ENCODE results near the gene RBMS3.

RBMS3 gene

GRCh38 chr3:29577250-29577649 lies 296.4 kb downstream of the RBMS3 start:
- TF ChIP-seq TARDBP (IDR thresholded peaks at IDR 0.05) (no peak), BHLHE40 (IDR thresholded peaks at IDR 0.05; ENCODE audit: borderline replicate concordance) (no peak), HDGF (IDR thresholded peaks at IDR 0.05; ENCODE audit: borderline replicate concordance) (no peak), LEF1 (IDR thresholded peaks at IDR 0.05; ENCODE audit: borderline replicate concordance) (no peak), SUZ12 (IDR thresholded peaks at IDR 0.05) (no peak), FOXK2 (IDR thresholded peaks at IDR 0.05) (no peak), CTBP1 (IDR thresholded peaks at IDR 0.05; ENCODE audit: borderline replicate concordance) (no peak), L3MBTL2 (conservative IDR thresholded peaks at IDR 0.05) (no peak), ARNT (IDR thresholded peaks at IDR 0.05) (no peak), ELF4 (IDR thresholded peaks at IDR 0.05) (no peak), FOXM1 (IDR thresholded peaks at IDR 0.05; ENCODE audit: borderline replicate concordance) (no peak), ZNF384 (IDR thresholded peaks at IDR 0.05) (no peak)
- TF ChIP-seq, protein P1, sequence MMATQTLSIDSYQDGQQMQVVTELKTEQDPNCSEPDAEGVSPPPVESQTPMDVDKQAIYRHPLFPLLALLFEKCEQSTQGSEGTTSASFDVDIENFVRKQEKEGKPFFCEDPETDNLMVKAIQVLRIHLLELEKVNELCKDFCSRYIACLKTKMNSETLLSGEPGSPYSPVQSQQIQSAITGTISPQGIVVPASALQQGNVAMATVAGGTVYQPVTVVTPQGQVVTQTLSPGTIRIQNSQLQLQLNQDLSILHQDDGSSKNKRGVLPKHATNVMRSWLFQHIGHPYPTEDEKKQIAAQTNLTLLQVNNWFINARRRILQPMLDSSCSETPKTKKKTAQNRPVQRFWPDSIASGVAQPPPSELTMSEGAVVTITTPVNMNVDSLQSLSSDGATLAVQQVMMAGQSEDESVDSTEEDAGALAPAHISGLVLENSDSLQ (IDR thresholded peaks at IDR 0.05) = no peak
- DNase-seq (ENCODE audit: extremely low spot score) = no peak
- POLR2A ChIA-PET = no interaction called here
- CTCF ChIA-PET = no interaction called here

- ChIA-PET POLR2A (no interaction called here), CTCF (no interaction called here)
- no peak for DNase-seq (ENCODE audit: extremely low spot score)
- no peak for TF ChIP-seq FOXM1 (IDR thresholded peaks at IDR 0.05; ENCODE audit: borderline replicate concordance)
- TF ChIP-seq CTBP1 (IDR thresholded peaks at IDR 0.05; ENCODE audit: borderline replicate concordance) = no peak
- TF ChIP-seq BHLHE40 (IDR thresholded peaks at IDR 0.05; ENCODE audit: borderline replicate concordance) = no peak
- no peak for TF ChIP-seq FOXA1 (IDR thresholded peaks at IDR 0.05)
- no peak for TF ChIP-seq ELF4 (IDR thresholded peaks at IDR 0.05)
- no peak for TF ChIP-seq FOXK2 (IDR thresholded peaks at IDR 0.05)
- no peak for TF ChIP-seq L3MBTL2 (conservative IDR thresholded peaks at IDR 0.05)
- no peak for TF ChIP-seq SUZ12 (IDR thresholded peaks at IDR 0.05)
These were observed 300.4 kb downstream of the RBMS3 start for GRCh38 chr3:29581311-29581710.

DNA sequence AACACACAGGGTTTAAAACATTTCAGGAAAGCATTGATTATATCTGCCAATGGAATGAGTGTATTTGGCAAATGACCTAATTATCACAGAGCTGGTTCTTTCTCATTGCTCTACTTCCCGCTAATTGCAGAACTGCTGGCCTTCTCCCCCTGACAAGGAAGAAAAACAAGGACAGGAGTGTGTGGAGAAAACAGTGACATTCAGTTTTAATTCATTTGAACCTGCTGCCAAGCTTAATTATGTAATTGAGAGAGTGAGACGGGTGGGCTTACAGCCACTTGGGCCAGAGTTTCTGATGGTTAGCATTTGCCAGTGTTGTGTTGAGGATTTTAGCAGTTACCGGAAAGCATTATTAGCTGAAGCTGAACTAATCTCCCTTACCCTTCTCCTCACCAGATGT lies 301.4 kb downstream of the RBMS3 start:
- DNase-seq (ENCODE audit: extremely low spot score) = no peak
- CTCF ChIA-PET = no interaction called here
- TF ChIP-seq FOXK2 (IDR thresholded peaks at IDR 0.05) (no peak), SUZ12 (IDR thresholded peaks at IDR 0.05) (no peak), FOXM1 (IDR thresholded peaks at IDR 0.05; ENCODE audit: borderline replicate concordance) (no peak), ELF4 (IDR thresholded peaks at IDR 0.05) (no peak), ARNT (IDR thresholded peaks at IDR 0.05) (no peak), NFRKB (IDR thresholded peaks at IDR 0.05) (no peak), ZNF384 (IDR thresholded peaks at IDR 0.05) (no peak), L3MBTL2 (conservative IDR thresholded peaks at IDR 0.05) (no peak), BHLHE40 (IDR thresholded peaks at IDR 0.05; ENCODE audit: borderline replicate concordance) (no peak), FOXA1 (IDR thresholded peaks at IDR 0.05) (no peak), LEF1 (IDR thresholded peaks at IDR 0.05; ENCODE audit: borderline replicate concordance) (no peak), CTBP1 (IDR thresholded peaks at IDR 0.05; ENCODE audit: borderline replicate concordance) (no peak), TARDBP (IDR thresholded peaks at IDR 0.05) (no peak), SP1 (IDR thresholded peaks at IDR 0.05) (no peak), HDGF (IDR thresholded peaks at IDR 0.05; ENCODE audit: borderline replicate concordance) (no peak)
- TF ChIP-seq, protein P1 (IDR thresholded peaks at IDR 0.05) = no peak
- POLR2A ChIA-PET = no interaction called here

- TF ChIP-seq ELF4 (IDR thresholded peaks at IDR 0.05) (no peak), FOXK2 (IDR thresholded peaks at IDR 0.05) (no peak), SP1 (IDR thresholded peaks at IDR 0.05) (no peak), L3MBTL2 (conservative IDR thresholded peaks at IDR 0.05) (no peak), TARDBP (IDR thresholded peaks at IDR 0.05) (no peak), FOXM1 (IDR thresholded peaks at IDR 0.05; ENCODE audit: borderline replicate concordance) (no peak), ARNT (IDR thresholded peaks at IDR 0.05) (no peak), ZNF384 (IDR thresholded peaks at IDR 0.05) (no peak), BHLHE40 (IDR thresholded peaks at IDR 0.05; ENCODE audit: borderline replicate concordance) (no peak), LEF1 (IDR thresholded peaks at IDR 0.05; ENCODE audit: borderline replicate concordance) (no peak), NFRKB (IDR thresholded peaks at IDR 0.05) (no peak), SUZ12 (IDR thresholded peaks at IDR 0.05) (no peak), HDGF (IDR thresholded peaks at IDR 0.05; ENCODE audit: borderline replicate concordance) (no peak), CTBP1 (IDR thresholded peaks at IDR 0.05; ENCODE audit: borderline replicate concordance) (no peak), FOXA1 (IDR thresholded peaks at IDR 0.05) (no peak)
- TF ChIP-seq, protein P1 (IDR thresholded peaks at IDR 0.05) = no peak
- DNase-seq (ENCODE audit: extremely low spot score) = no peak
- ChIA-PET POLR2A (no interaction called here), CTCF (no interaction called here)
These were observed 303.0 kb downstream of the RBMS3 start for GRCh38 chr3:29583861-29584260.

DNA sequence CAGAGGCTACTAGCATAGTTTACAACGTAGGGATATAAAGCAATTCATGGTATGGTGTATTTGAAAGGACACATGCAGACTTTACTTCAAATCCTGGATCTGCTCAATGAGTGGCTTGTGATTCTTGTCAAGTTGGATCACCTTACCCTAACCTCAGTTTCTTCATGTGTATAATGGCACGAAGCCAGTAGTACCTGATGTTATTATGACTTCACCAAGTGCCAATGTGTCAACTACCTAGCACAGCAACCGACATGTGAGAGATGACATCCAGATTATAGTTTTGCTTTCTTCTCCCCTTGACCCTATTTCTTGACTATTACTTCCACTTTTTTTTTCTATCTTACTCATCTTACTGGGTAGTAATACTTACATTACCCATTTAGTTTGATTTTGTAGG lies 304.5 kb downstream of the RBMS3 start:
- TF ChIP-seq ELF4 (IDR thresholded peaks at IDR 0.05) (no peak), LEF1 (IDR thresholded peaks at IDR 0.05; ENCODE audit: borderline replicate concordance) (no peak), FOXK2 (IDR thresholded peaks at IDR 0.05) (no peak), ARNT (IDR thresholded peaks at IDR 0.05) (no peak), FOXA1 (IDR thresholded peaks at IDR 0.05) (no peak), HDGF (IDR thresholded peaks at IDR 0.05; ENCODE audit: borderline replicate concordance) (no peak), SP1 (IDR thresholded peaks at IDR 0.05) (no peak), ZNF384 (IDR thresholded peaks at IDR 0.05) (no peak), TARDBP (IDR thresholded peaks at IDR 0.05) (no peak), BHLHE40 (IDR thresholded peaks at IDR 0.05; ENCODE audit: borderline replicate concordance) (no peak), CTBP1 (IDR thresholded peaks at IDR 0.05; ENCODE audit: borderline replicate concordance) (no peak), L3MBTL2 (conservative IDR thresholded peaks at IDR 0.05) (no peak)
- CTCF ChIA-PET = no interaction called here
- no peak for DNase-seq (ENCODE audit: extremely low spot score)
- POLR2A ChIA-PET = no interaction called here

GRCh38 chr3:29587340-29587739 lies 306.5 kb downstream of the RBMS3 start:
- DNase-seq (ENCODE audit: extremely low spot score) = no peak
- POLR2A ChIA-PET = no interaction called here
- TF ChIP-seq L3MBTL2 (conservative IDR thresholded peaks at IDR 0.05) = no peak
- TF ChIP-seq ELF4 (IDR thresholded peaks at IDR 0.05) = no peak
- TF ChIP-seq SP1 (IDR thresholded peaks at IDR 0.05) = no peak
- no peak for TF ChIP-seq ARNT (IDR thresholded peaks at IDR 0.05)
- TF ChIP-seq, protein P1 (IDR thresholded peaks at IDR 0.05) = no peak
- TF ChIP-seq FOXK2 (IDR thresholded peaks at IDR 0.05) = no peak
- TF ChIP-seq FOXM1 (IDR thresholded peaks at IDR 0.05; ENCODE audit: borderline replicate concordance) = no peak
- TF ChIP-seq LEF1 (IDR thresholded peaks at IDR 0.05; ENCODE audit: borderline replicate concordance) = no peak
- no peak for TF ChIP-seq CTBP1 (IDR thresholded peaks at IDR 0.05; ENCODE audit: borderline replicate concordance)
- no peak for TF ChIP-seq NFRKB (IDR thresholded peaks at IDR 0.05)
- TF ChIP-seq FOXA1 (IDR thresholded peaks at IDR 0.05) = no peak
- CTCF ChIA-PET = no interaction called here

Data from HEK293T (cell line).